ENCODE results near the gene RDM1. TPM values are rescaled to one million over a fixed set of nuclear protein-coding genes. Genes with fewer than 3 reads are reported as not detected.

Gene RDM1
- total RNA-seq, 4 donors from 2014 or later: 0.88 to 1.9 TPM; not detected in 2

GRCh38 chr17:35917519-35918213 lies 12.9 kb downstream of the RDM1 start:
- TF ChIP-seq POLR2A (IDR thresholded peaks at IDR 0.05) (no peak), CTCF (IDR thresholded peaks at IDR 0.05) (no peak)
- no peaks in the 10 kb centered on the region for H3K27me3 ChIP-seq
- H3K36me3 ChIP-seq: no peaks in the 10 kb centered on the region
- H3K4me3 ChIP-seq: no peak overlapping the region
- no peak overlapping the region for H3K27ac ChIP-seq
- no peaks in the 10 kb centered on the region for H3K4me1 ChIP-seq
- H3K9me3 ChIP-seq: no peaks in the 10 kb centered on the region
- no peak for DNase-seq

GRCh38 chr17:35915153-35915964 lies 15.2 kb downstream of the RDM1 start:
- H3K4me3 ChIP-seq: no peak overlapping the region
- no peaks in the 10 kb centered on the region for H3K4me1 ChIP-seq
- no peak for DNase-seq
- no peaks in the 10 kb centered on the region for H3K9me3 ChIP-seq
- no peak overlapping the region for H3K27ac ChIP-seq
- TF ChIP-seq POLR2A (IDR thresholded peaks at IDR 0.05): no peak
- H3K36me3 ChIP-seq: no peaks in the 10 kb centered on the region
- H3K27me3 ChIP-seq: no peaks in the 10 kb centered on the region

- Histone ChIP-seq H3K27ac (no peak overlapping the region), H3K36me3 (no peaks in the 10 kb centered on the region), H3K4me3 (no peak overlapping the region), H3K4me1 (no peaks in the 10 kb centered on the region), H3K9me3 (no peaks in the 10 kb centered on the region), H3K27me3 (no peaks in the 10 kb centered on the region)
- TF ChIP-seq POLR2A (IDR thresholded peaks at IDR 0.05): no peak
- TF ChIP-seq CTCF (IDR thresholded peaks at IDR 0.05): no peak
- no peak for DNase-seq
Measured at GRCh38 chr17:35914354-35914753, 16.2 kb downstream of the RDM1 start.

GRCh38 chr17:35913609-35914008 lies 17.0 kb downstream of the RDM1 start:
- Histone ChIP-seq H3K4me1 (no peaks in the 10 kb centered on the region), H3K4me3 (no peak overlapping the region), H3K27ac (no peak overlapping the region), H3K9me3 (no peaks in the 10 kb centered on the region), H3K27me3 (no peaks in the 10 kb centered on the region), H3K36me3 (no peaks in the 10 kb centered on the region)
- DNase-seq: no peak
- TF ChIP-seq CTCF (IDR thresholded peaks at IDR 0.05) (no peak), POLR2A (IDR thresholded peaks at IDR 0.05) (no peak)

- Histone ChIP-seq H3K27ac (no peak overlapping the region), H3K4me3 (no peak overlapping the region), H3K9me3 (no peaks in the 10 kb centered on the region), H3K36me3 (no peaks in the 10 kb centered on the region), H3K4me1 (no peaks in the 10 kb centered on the region), H3K27me3 (no peaks in the 10 kb centered on the region)
- DNase-seq: no peak
- no peak for TF ChIP-seq CTCF (IDR thresholded peaks at IDR 0.05)
- no peak for TF ChIP-seq POLR2A (IDR thresholded peaks at IDR 0.05)
Measured at GRCh38 chr17:35912942-35913341, 17.6 kb downstream of the RDM1 start.

- Histone ChIP-seq H3K9me3 (no peaks in the 10 kb centered on the region), H3K4me1 (no peaks in the 10 kb centered on the region), H3K36me3 (no peaks in the 10 kb centered on the region), H3K27me3 (no peaks in the 10 kb centered on the region), H3K27ac (no peak overlapping the region), H3K4me3 (no peak overlapping the region)
- DNase-seq: no peak
- TF ChIP-seq POLR2A (IDR thresholded peaks at IDR 0.05): no peak
- TF ChIP-seq CTCF (IDR thresholded peaks at IDR 0.05): no peak
Measured at GRCh38 chr17:35912339-35912912, 18.1 kb downstream of the RDM1 start.
